K562 (cell line): ENCODE measurements around the gene RAD50. TPM values are rescaled to one million over a fixed set of nuclear protein-coding genes. Genes with fewer than 3 reads are reported as not detected.
A peak's percentile ranks its signal among the peaks of the same experiment; 100 is the strongest.

ENCODE experiments used
- ARNT ChIP-seq, 2 experiments: fragments of 450-650 bp; IDR thresholded peaks; 2 replicates each; pipeline ENCODE4 v1.6.1; 2016; ENCODE audit warnings: mild to moderate bottlenecking in 1 of 2
- ATF3 ChIP-seq, 2 experiments: fragments of 450-650 bp in 1 of 2; sonication (generic) in 1 of 2; formaldehyde crosslinking in 1 of 2; IDR thresholded peaks in 1 of 2; conservative IDR thresholded peaks in 1 of 2; 2 replicates each; pipeline versions ENCODE4 v1.6.1 to v1.8.1; 2016 to 2023; ENCODE audit warnings: mild to moderate bottlenecking in 2 of 2, moderate library complexity in 2 of 2, inconsistent platforms in 1 of 2, missing genetic modification reagents in 1 of 2
- ATF4 ChIP-seq: fragments of 450-650 bp; formaldehyde crosslinking; IDR thresholded peaks from 2 replicates; pipeline ENCODE4 v1.4.0; 2022; ENCODE audit warnings: mild to moderate bottlenecking, moderate library complexity
- DIDO1 ChIP-seq: fragments of 450-650 bp; IDR thresholded peaks from 2 replicates; pipeline ENCODE4 v1.6.1; 2016; ENCODE audit warnings: low read depth, missing biosample characterization, missing genetic modification characterization
- FOXJ2 ChIP-seq: fragments of 200-800 bp; sonication (Bioruptor generic); IDR thresholded peaks from 2 replicates; pipeline ENCODE4 v1.6.1; 2016; ENCODE audit warnings: missing genetic modification characterization, missing compliant biosample characterization
- HMG20A ChIP-seq: fragments of 450-650 bp; formaldehyde crosslinking; conservative IDR thresholded peaks from 2 replicates; pipeline ENCODE4 v1.4.0; 2020; ENCODE audit warnings: mild to moderate bottlenecking, mixed read lengths
- NUFIP1 ChIP-seq: fragments of 450-650 bp; IDR thresholded peaks from 2 replicates; pipeline ENCODE4 v1.6.1; 2018; ENCODE audit not compliant: partially characterized antibody
- RREB1 ChIP-seq: fragments of 250-450 bp; sonication (Bioruptor Pico); IDR thresholded peaks from 2 replicates; pipeline ENCODE4 v1.4.0; 2020
- RUNX1 ChIP-seq: sonication (generic); IDR thresholded peaks from 2 replicates; pipeline ENCODE4 v1.6.1; 2016; ENCODE audit warnings: antibody characterized with exemption, low read depth
- SIRT6 ChIP-seq: IDR thresholded peaks from one replicate; pipeline ENCODE4 v1.6.1; 2012; ENCODE audit warnings: low read depth, mild to moderate bottlenecking, control low read depth, inconsistent platforms, low read length, moderate library complexity
- SRSF3 ChIP-seq: fragments of 200-400 bp; formaldehyde crosslinking; IDR thresholded peaks from 2 replicates; pipeline ENCODE4 v1.6.1; 2016; ENCODE audit warnings: mild to moderate bottlenecking, low read length, moderate library complexity; ENCODE audit not compliant: insufficient read depth
- TBL1XR1 ChIP-seq, 2 experiments: IDR thresholded peaks; 2 replicates each; pipeline ENCODE4 v1.6.1; 2012; ENCODE audit warnings: improper control_type of control experiment in 2 of 2, low read length in 2 of 2, mild to moderate bottlenecking in 1 of 2
- TEAD4 ChIP-seq, 2 experiments: sonication (generic) in 1 of 2; formaldehyde crosslinking in 1 of 2; IDR thresholded peaks; 2 replicates each; pipeline versions ENCODE4 v1.6.1 to v1.8.0; 2012 to 2022; ENCODE audit warnings: borderline replicate concordance in 1 of 2, inconsistent platforms in 1 of 2, low read length in 1 of 2, mild to moderate bottlenecking in 1 of 2, missing genetic modification reagents in 1 of 2
- TOE1 ChIP-seq, 2 experiments: fragments of 450-650 bp in 1 of 2; sonication (generic) in 1 of 2; formaldehyde crosslinking in 1 of 2; IDR thresholded peaks; 2 replicates each; pipeline versions ENCODE4 v1.7.1 to v1.8.0; 2016 to 2022; ENCODE audit warnings: borderline replicate concordance in 2 of 2, mild to moderate bottlenecking in 2 of 2, antibody characterized with exemption in 1 of 2, inconsistent platforms in 1 of 2, low read depth in 1 of 2, missing genetic modification reagents in 1 of 2, moderate library complexity in 1 of 2
- ZNF511 ChIP-seq: sonication (generic); formaldehyde crosslinking; IDR thresholded peaks from 2 replicates; pipeline ENCODE4 v1.8.0; 2022; ENCODE audit warnings: mild to moderate bottlenecking, missing genetic modification reagents
- ZNF584 ChIP-seq: fragments of 200-800 bp; sonication (Bioruptor generic); IDR thresholded peaks from 2 replicates; pipeline ENCODE4 v1.6.1; 2016; ENCODE audit warnings: low read depth, mild to moderate bottlenecking, missing genetic modification characterization, missing compliant biosample characterization
- ZNF668 ChIP-seq: fragments of 250-450 bp; sonication (Bioruptor Pico); IDR thresholded peaks from 2 replicates; pipeline ENCODE4 v1.8.0; 2022; ENCODE audit warnings: mild to moderate bottlenecking, inconsistent platforms
- polyA plus RNA-seq, 8 experiments: library from polyadenylated mRNA; depleted of rRNA in 4 of 8; stranded (reverse) in 5 of 8; unstranded in 3 of 8; fragments of >200 nt; fragmentation: Nextera tagmentation in 2 of 8; fragmentation: Illumina TruSeq in 1 of 8; extraction: Ambion mirVana in 2 of 8; extraction: Trizol in 1 of 8; gene quantifications; 2 replicates each; pipeline versions ENCODE4 v1.2.1 to v1.2.3, GENCODE V29; 2011 to 2014; ENCODE audit warnings: inconsistent platforms in 1 of 8, missing spikeins in 1 of 8
- total RNA-seq, 7 experiments: library from RNA; depleted of rRNA in 6 of 7; stranded (reverse); fragments of >200 nt in 6 of 7; fragmentation: Illumina TruSeq in 2 of 7; extraction: Trizol in 2 of 7; gene quantifications; 2 replicates each; pipeline versions ENCODE4 v1.2.1 to v1.2.3, GENCODE V29; 2011 to 2021; ENCODE audit warnings: low replicate concordance in 1 of 7

Gene RAD50
- total and polyA plus RNA-seq, 9 of the 15 experiments (the other 6 are each of a cell fraction or from before 2014, with no cell fraction given) = 15.3 to 74.2 (median 44.1) TPM

- TF ChIP-seq RREB1 (CRISPR knock-in tag) (no peak), SIRT6 (no peak), ATF3 (IDR thresholded peaks at IDR 0.05) (peak; percentile 45), ATF3 (CRISPR knock-in tag; conservative IDR thresholded peaks at IDR 0.05) (no peak), RUNX1 (no peak), ZNF584 (CRISPR knock-in tag) (no peak), ZNF668 (no peak), TBL1XR1 (IDR thresholded peaks at IDR 0.05; ENCODE audit: low read length in 2 of 2) (no peak), ATF4 (CRISPR knock-in tag) (no peak), TOE1 (IDR thresholded peaks at IDR 0.05; ENCODE audit: borderline replicate concordance) (no peak), TOE1 (CRISPR knock-in tag; IDR thresholded peaks at IDR 0.05; ENCODE audit: borderline replicate concordance, low read depth) (no peak), DIDO1 (tag) (no peak), ARNT (IDR thresholded peaks at IDR 0.05) (no peak), ZNF511 (CRISPR knock-in tag) (no peak), SRSF3 (no peak), NUFIP1 (no peak), FOXJ2 (tag) (peak; percentile 20; the same call in 1 of the 2 replicates), HMG20A (CRISPR knock-in tag) (no peak), TEAD4 (IDR thresholded peaks at IDR 0.05; ENCODE audit: low read length) (no peak), TEAD4 (CRISPR knock-in tag; IDR thresholded peaks at IDR 0.05; ENCODE audit: borderline replicate concordance) (no peak)
Measured at GRCh38 chr5:132539716-132540115, 17.1 kb upstream of the RAD50 start (continued).
